Psoas muscle (tissue), 8 donors: ENCODE data around the gene EXOC7. TPM values are rescaled to one million over a fixed set of nuclear protein-coding genes. Genes with fewer than 3 reads are reported as not detected.

Experiments used
- ATAC-seq, 4 donors: fragments of 200-7000 bp; cut with Tn5 transposase; one replicate each; pipeline ENCODE4 v1.9.1; 2020; ENCODE audit warnings: moderate library complexity in 3 of 4, mild to moderate bottlenecking in 2 of 4
- DNase-seq, 2 donors: peaks; one replicate each; pipeline ENCODE4 v3.0.0-alpha.2; 2020
- H3K27ac ChIP-seq: fragments of 200-600 bp; one replicate; pipeline ENCODE4 v1.8.0; 2022
- H3K27me3 ChIP-seq, 3 donors: fragments of 200-600 bp in 1 of 3; one replicate each; pipeline versions ENCODE4 v1.6.1 to v1.8.0; 2013 to 2022; ENCODE audit warnings: low read length in 2 of 3, mild to moderate bottlenecking in 2 of 3, moderate library complexity in 1 of 3; ENCODE audit not compliant: insufficient read depth in 3 of 3
- H3K36me3 ChIP-seq, 2 donors: fragments of 200-600 bp in 1 of 2; one replicate each; pipeline versions ENCODE4 v1.6.1 to v1.8.0; 2013 to 2022; ENCODE audit warnings: low read depth in 1 of 2, mild to moderate bottlenecking in 1 of 2, moderate library complexity in 1 of 2; ENCODE audit not compliant: insufficient read depth in 1 of 2
- H3K4me1 ChIP-seq: fragments of 200-600 bp; one replicate; pipeline ENCODE4 v1.8.0; 2022
- H3K4me3 ChIP-seq: fragments of 200-600 bp; one replicate; pipeline ENCODE4 v1.8.0; 2022; ENCODE audit warnings: mild to moderate bottlenecking
- H3K9me3 ChIP-seq: fragments of 200-600 bp; one replicate; pipeline ENCODE4 v1.8.0; 2022
- WGBS, 3 donors: extraction: QIAGEN DNeasy Blood & Tissue Kit; methylation state at CpG; one replicate each; pipeline versions ENCODE4 v1.1.6 to v1.1.7; 2013; 5-methylcytosine and 5-hydroxymethylcytosine counted together
- intact Hi-C, 2 donors: fragments of 100-400 bp; cut with DNase I; formaldehyde crosslinking; loops; one replicate each; pipeline versions ENCODE4 v1.11.0 to v1.14.2; 2022
- polyA plus RNA-seq, 3 donors: library from polyadenylated mRNA; stranded (reverse); fragments of 200-250 nt; gene quantifications; one replicate each; pipeline ENCODE4 v1.2.3, GENCODE V29; 2013
- total RNA-seq, 4 donors: library from RNA; stranded (reverse); fragmentation: NEBNext Ultra II Directional in 2 of 4; extraction: Animal tissue kit (Norgen Biotek cat#: 25700) in 2 of 4; gene quantifications; one replicate each; pipeline versions ENCODE4 v1.2.1 to v1.2.4, GENCODE V29; 2021 to 2023
- TF ChIP-seq, protein P1 (sequence below): fragments of 200-600 bp; IDR thresholded peaks from one replicate; pipeline ENCODE4 v1.8.0; 2022; ENCODE audit warnings: antibody characterized with exemption
- donor health status: healthy with polysubstance abuse.
- donor health status: DM: no; HTN: no; CAD: no; lungs with moderate emphysema.
- donor health status: Bipolar disorder and iron deficiency.
- donor health status: healthy.
- donor health status: DM: yes; HTN: yes; CAD: no.
- donor health status: DM: no; HTN: no; CAD: no.
- donor health status: DM: no; HTN: no; CAD: no.
- donor health status: DM: yes; HTN: yes; CAD: no.

The EXOC7 gene
- total and polyA plus RNA-seq, 7 donors: 26.3 to 61.0 (median 56.0) TPM

DNA sequence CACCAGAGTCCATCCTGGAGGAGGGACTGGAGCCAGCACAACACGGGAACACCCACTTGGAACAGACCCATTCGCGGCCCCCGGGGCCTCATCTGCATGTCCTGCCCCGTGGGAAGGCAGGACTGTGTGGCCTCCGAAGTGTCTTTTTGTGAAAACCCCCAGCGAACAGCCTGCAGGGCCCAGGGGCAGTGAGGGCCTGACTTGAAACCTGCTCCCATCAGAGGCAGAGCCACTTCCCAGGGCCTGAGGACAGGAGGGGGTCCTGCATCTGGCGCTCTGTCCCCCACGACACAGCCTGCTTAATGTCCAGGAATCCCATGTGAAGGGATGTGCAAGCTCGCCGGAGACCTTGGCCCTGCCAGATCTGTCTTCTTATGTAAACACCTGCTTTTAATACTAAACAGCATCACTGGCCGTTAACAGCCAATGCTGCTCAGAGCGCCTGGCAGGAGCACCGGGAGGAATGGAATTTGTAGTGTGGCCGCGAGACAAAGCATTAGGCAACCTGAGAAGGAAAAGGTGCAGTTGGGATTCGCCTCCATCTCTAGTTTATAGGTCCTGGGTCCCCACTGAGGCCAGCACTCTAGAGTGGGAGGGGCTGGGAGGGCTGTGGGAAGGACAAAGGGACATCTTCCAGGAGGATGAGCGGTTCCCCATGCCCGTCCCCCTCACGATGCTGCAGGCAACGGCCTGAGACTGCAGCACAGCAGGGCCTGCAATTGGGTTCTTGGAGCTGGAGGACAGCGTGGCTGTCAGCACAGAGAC, 66.9 kb downstream of the EXOC7 start:
- intact Hi-C loops: no loop called here
- no peak overlapping the region for H3K4me3 ChIP-seq
- H3K27me3 ChIP-seq: no peaks in the 10 kb centered on the region
- no peak for DNase-seq
- H3K9me3 ChIP-seq: no peaks in the 10 kb centered on the region
- TF ChIP-seq, protein P1, sequence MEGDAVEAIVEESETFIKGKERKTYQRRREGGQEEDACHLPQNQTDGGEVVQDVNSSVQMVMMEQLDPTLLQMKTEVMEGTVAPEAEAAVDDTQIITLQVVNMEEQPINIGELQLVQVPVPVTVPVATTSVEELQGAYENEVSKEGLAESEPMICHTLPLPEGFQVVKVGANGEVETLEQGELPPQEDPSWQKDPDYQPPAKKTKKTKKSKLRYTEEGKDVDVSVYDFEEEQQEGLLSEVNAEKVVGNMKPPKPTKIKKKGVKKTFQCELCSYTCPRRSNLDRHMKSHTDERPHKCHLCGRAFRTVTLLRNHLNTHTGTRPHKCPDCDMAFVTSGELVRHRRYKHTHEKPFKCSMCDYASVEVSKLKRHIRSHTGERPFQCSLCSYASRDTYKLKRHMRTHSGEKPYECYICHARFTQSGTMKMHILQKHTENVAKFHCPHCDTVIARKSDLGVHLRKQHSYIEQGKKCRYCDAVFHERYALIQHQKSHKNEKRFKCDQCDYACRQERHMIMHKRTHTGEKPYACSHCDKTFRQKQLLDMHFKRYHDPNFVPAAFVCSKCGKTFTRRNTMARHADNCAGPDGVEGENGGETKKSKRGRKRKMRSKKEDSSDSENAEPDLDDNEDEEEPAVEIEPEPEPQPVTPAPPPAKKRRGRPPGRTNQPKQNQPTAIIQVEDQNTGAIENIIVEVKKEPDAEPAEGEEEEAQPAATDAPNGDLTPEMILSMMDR: no peak
- no peaks in the 10 kb centered on the region for H3K4me1 ChIP-seq
- peaks cover 3 to 47% of the 10 kb centered on the region in 2 donors for H3K36me3 ChIP-seq
- ATAC-seq: no peak
- 43 to 51% (median 46%) methylated on average over 22 of the region's 22 CpGs for WGBS, 3 donors
- no peak overlapping the region for H3K27ac ChIP-seq

DNA sequence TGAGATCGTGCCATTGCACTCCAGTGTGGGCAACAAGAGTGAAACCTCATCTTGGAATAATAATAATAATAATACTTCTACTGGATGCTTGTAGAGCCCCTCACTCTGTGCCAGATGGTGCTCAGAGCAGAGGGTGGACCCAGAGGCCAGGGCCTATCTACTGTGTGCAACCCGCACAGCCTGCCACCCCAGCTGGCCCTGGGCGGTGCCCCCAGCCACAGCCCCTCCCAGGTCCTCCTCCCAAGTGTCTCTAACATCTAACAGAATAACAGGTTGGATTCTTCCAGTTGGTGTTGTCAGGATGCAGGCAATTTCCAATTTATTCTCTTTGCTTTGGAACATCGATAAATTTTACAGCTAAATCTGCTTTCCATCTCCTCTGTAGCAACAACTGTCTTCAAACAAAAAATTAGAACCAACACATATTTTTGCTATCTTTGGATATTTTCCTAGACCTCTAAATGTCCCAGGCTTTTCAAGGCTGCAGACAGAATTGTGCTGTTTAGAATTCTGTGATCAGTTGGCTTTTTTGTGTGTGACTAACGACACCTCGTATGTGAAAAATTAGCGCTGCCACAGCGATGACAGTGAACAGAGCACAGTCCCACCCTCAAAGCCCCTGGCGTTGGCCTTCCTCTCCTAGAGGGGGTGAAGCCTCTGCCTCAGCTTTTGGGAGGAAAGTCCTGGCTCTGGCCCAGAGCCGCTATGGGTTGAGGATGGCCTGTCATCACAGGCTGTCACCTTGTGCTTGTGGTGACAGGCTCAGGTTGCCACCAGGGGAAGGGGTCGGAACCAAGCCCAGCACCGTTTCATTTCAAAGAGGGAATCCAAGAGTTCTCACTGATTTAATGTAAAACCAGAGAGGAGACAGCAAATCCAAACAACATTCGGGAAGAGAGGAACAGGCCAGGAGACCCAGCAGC, 68.9 kb downstream of the EXOC7 start:
- 82 to 85% (median 85%) methylated on average over 13 of the region's 13 CpGs for WGBS, 3 donors
- H3K36me3 ChIP-seq: peaks cover 0 to 27% of the 10 kb centered on the region in 2 donors
- no peak overlapping the region for H3K27ac ChIP-seq
- no peaks in the 10 kb centered on the region for H3K4me1 ChIP-seq
- ATAC-seq (no peak), DNase-seq (no peak)
- H3K27me3 ChIP-seq: no peaks in the 10 kb centered on the region
- no peak overlapping the region for H3K4me3 ChIP-seq
- TF ChIP-seq, protein P1: no peak
- intact Hi-C loops: no loop called here
- no peaks in the 10 kb centered on the region for H3K9me3 ChIP-seq

DNA sequence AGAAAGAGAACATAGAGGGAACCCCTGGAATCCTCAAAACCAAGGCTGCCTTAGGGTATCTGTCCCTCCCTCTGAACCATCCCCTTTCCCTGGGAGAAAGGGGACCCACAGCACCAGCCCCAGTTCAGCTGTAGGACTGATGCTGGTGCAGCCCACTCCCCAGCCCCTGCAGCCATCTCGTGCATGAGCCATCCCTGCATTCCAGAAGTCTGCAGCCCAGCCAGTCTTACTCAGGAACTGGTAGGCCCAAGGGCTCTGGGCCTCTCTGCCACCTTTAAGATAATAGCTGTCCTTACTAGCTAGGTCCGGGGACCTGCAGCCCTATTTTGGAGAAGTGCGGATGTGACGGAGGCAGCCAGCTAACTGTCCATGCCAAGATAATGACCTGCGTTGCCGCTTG, 70.4 kb downstream of the EXOC7 start:
- intact Hi-C loops: no loop called here
- Histone ChIP-seq H3K9me3 (no peaks in the 10 kb centered on the region), H3K36me3 (peaks cover 0 to 11% of the 10 kb centered on the region in 2 donors), H3K4me1 (no peaks in the 10 kb centered on the region), H3K27me3 (no peaks in the 10 kb centered on the region), H3K27ac (no peak overlapping the region), H3K4me3 (no peak overlapping the region)
- ATAC-seq (no peak), DNase-seq (no peak)
- TF ChIP-seq, protein P1: no peak
- 94 to 95% (median 94%) methylated on average over 6 of the region's 6 CpGs for WGBS, 3 donors

DNA sequence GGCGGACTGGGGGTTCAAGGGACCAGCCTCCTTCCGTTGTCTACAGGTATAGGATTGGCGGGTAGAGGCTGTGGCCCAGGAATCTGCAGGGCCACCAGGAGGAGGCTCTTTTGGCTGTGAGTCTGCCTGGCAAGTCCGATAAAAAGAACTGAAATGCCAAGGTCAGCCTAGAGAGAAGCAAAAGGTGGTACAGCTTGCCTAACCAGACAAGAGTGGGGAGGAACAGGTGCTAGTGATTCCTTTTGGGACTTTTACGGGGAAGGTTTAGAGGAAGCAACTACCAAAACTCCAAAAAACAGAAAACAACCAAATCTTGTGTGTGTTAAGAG, 70.8 kb downstream of the EXOC7 start:
- WGBS, 3 donors: 85 to 94% (median 90%) methylated on average over 5 of the region's 5 CpGs
- Histone ChIP-seq H3K4me1 (no peaks in the 10 kb centered on the region), H3K9me3 (no peaks in the 10 kb centered on the region), H3K4me3 (no peak overlapping the region), H3K27ac (no peak overlapping the region), H3K36me3 (peaks cover 0 to 7% of the 10 kb centered on the region in 2 donors), H3K27me3 (no peaks in the 10 kb centered on the region)
- TF ChIP-seq, protein P1: no peak
- DNase-seq (peak in 1 of 2 donors; percentile 9), ATAC-seq (no peak)
- intact Hi-C loops: no loop called here
